KG1 (cell line): ENCODE results near the gene DCC.

Experiments used
- DNase-seq: peaks from one replicate; lab custom pipeline; 2025; lab: John Stamatoyannopoulos, UW

Gene DCC

GRCh38 chr18:53225567-53226325 lies 885.7 kb downstream of the DCC start:
- no peak for DNase-seq

- no peak for DNase-seq
Observed at GRCh38 chr18:53234610-53235009, 894.6 kb downstream of the DCC start.

GRCh38 chr18:53241161-53241560 lies 901.2 kb downstream of the DCC start:
- no peak for DNase-seq

GRCh38 chr18:53253789-53254188 lies 913.8 kb downstream of the DCC start:
- no peak for DNase-seq

GRCh38 chr18:53254265-53254664 lies 914.3 kb downstream of the DCC start:
- DNase-seq: no peak

- DNase-seq: no peak
Observed at GRCh38 chr18:53261241-53261640, 921.2 kb downstream of the DCC start.

- no peak for DNase-seq
Observed at GRCh38 chr18:53266850-53267249, 926.9 kb downstream of the DCC start.

- no peak for DNase-seq
Observed at GRCh38 chr18:53268455-53268854, 928.5 kb downstream of the DCC start.

GRCh38 chr18:53281406-53281805 lies 941.4 kb downstream of the DCC start:
- DNase-seq: no peak

GRCh38 chr18:53283708-53284107 lies 943.7 kb downstream of the DCC start:
- DNase-seq: no peak

GRCh38 chr18:53305461-53305860 lies 965.5 kb downstream of the DCC start:
- DNase-seq: no peak

GRCh38 chr18:53319628-53320027 lies 979.6 kb downstream of the DCC start:
- DNase-seq: no peak

- DNase-seq: no peak
Observed at GRCh38 chr18:53322163-53322562, 982.2 kb downstream of the DCC start.

GRCh38 chr18:53324353-53324752 lies 984.4 kb downstream of the DCC start:
- DNase-seq: no peak

GRCh38 chr18:53360501-53361443 lies 1020.8 kb downstream of the DCC start:
- no peak for DNase-seq

GRCh38 chr18:53375621-53376020 lies 1035.6 kb downstream of the DCC start:
- no peak for DNase-seq

- no peak for DNase-seq
Observed at GRCh38 chr18:53380063-53380639, 1040.2 kb downstream of the DCC start.

GRCh38 chr18:53382870-53383269 lies 1042.9 kb downstream of the DCC start:
- DNase-seq: no peak

- DNase-seq: no peak
Observed at GRCh38 chr18:53385889-53386288, 1045.9 kb downstream of the DCC start.

- DNase-seq: no peak
Observed at GRCh38 chr18:53387581-53387980, 1047.6 kb downstream of the DCC start.

GRCh38 chr18:53402670-53403069 lies 1062.7 kb downstream of the DCC start:
- no peak for DNase-seq

- no peak for DNase-seq
Observed at GRCh38 chr18:53408271-53408670, 1068.3 kb downstream of the DCC start.

GRCh38 chr18:53411511-53411910 lies 1071.5 kb downstream of the DCC start:
- no peak for DNase-seq
